Suprapubic skin (tissue), 4 donors: ENCODE data around the gene EFCAB12. TPM values are rescaled to one million over a fixed set of nuclear protein-coding genes. Genes with fewer than 3 reads are reported as not detected.

ENCODE experiments used
- DNase-seq, 2 donors: peaks; one replicate each; pipeline ENCODE4 v3.0.0-alpha.2; 2019; ENCODE audit warnings: low spot score in 2 of 2
- H3K27ac ChIP-seq: fragments of 200-600 bp; sonication (generic); one replicate; pipeline ENCODE4 v1.5.1; 2019
- H3K27me3 ChIP-seq: fragments of 200-600 bp; sonication (generic); one replicate; pipeline ENCODE4 v1.5.1; 2019
- H3K36me3 ChIP-seq: fragments of 200-600 bp; sonication (generic); one replicate; pipeline ENCODE4 v1.5.1; 2019
- H3K4me1 ChIP-seq: fragments of 200-600 bp; sonication (generic); one replicate; pipeline ENCODE4 v1.5.1; 2019
- H3K4me3 ChIP-seq: fragments of 200-600 bp; sonication (generic); one replicate; pipeline ENCODE4 v1.5.1; 2019; ENCODE audit warnings: mild to moderate bottlenecking
- H3K9me3 ChIP-seq: fragments of 200-600 bp; sonication (generic); one replicate; pipeline ENCODE4 v1.5.1; 2019
- CTCF ChIP-seq, 2 donors: fragments of 200-600 bp in 1 of 2; fragments of 450-650 bp in 1 of 2; sonication (generic) in 1 of 2; IDR thresholded peaks; one replicate each; pipeline ENCODE4 v1.5.1; 2016 to 2019; ENCODE audit warnings: antibody characterized with exemption in 2 of 2, mild to moderate bottlenecking in 1 of 2, moderate library complexity in 1 of 2
- EP300 ChIP-seq: sonication (generic); formaldehyde crosslinking; IDR thresholded peaks from one replicate; pipeline ENCODE4 v1.6.1; 2017; ENCODE audit warnings: antibody characterized with exemption
- POLR2A ChIP-seq, 2 donors: fragments of 450-650 bp; IDR thresholded peaks; one replicate each; pipeline ENCODE4 v1.6.1; 2017; ENCODE audit warnings: antibody characterized with exemption in 2 of 2, mild to moderate bottlenecking in 2 of 2, moderate library complexity in 2 of 2
- POLR2AphosphoS5 ChIP-seq, 3 donors: sonication (generic); formaldehyde crosslinking; IDR thresholded peaks; one replicate each; pipeline ENCODE4 v1.6.1; 2017; ENCODE audit warnings: antibody characterized with exemption in 3 of 3
- WGBS: methylation state at CpG from one replicate; pipeline ENCODE4 v1.1.5; 2018; 5-methylcytosine and 5-hydroxymethylcytosine counted together
- total RNA-seq, 4 donors: library from RNA; depleted of rRNA; stranded (reverse); fragments of >200 nt; gene quantifications; one replicate each; pipeline ENCODE4 v1.1.0, GENCODE V29; 2016

The EFCAB12 gene
- total RNA-seq, 4 donors from 2014 or later = 0.13 to 1.1 (median 0.23) TPM; not detected in 1

- WGBS = 85% methylated on average over 5 of the region's 5 CpGs
- Histone ChIP-seq H3K36me3 (no peaks in the 10 kb centered on the region), H3K9me3 (no peaks in the 10 kb centered on the region), H3K27ac (no peak overlapping the region), H3K27me3 (no peaks in the 10 kb centered on the region), H3K4me1 (peaks cover 2% of the 10 kb centered on the region), H3K4me3 (no peak overlapping the region)
- no peak for DNase-seq
- no peak for TF ChIP-seq EP300
- TF ChIP-seq POLR2AphosphoS5 (IDR thresholded peaks at IDR 0.05) = no peak
- no peak for TF ChIP-seq POLR2A (IDR thresholded peaks at IDR 0.05)
- TF ChIP-seq CTCF (IDR thresholded peaks at IDR 0.05) = no peak
These were observed 23.8 kb downstream of the EFCAB12 start for GRCh38 chr3:129404610-129405009.

- Histone ChIP-seq H3K36me3 (no peaks in the 10 kb centered on the region), H3K27ac (no peak overlapping the region), H3K9me3 (no peaks in the 10 kb centered on the region), H3K4me3 (no peak overlapping the region), H3K27me3 (no peaks in the 10 kb centered on the region), H3K4me1 (peaks cover 2% of the 10 kb centered on the region)
- TF ChIP-seq POLR2AphosphoS5 (IDR thresholded peaks at IDR 0.05) (no peak), POLR2A (IDR thresholded peaks at IDR 0.05) (no peak), CTCF (IDR thresholded peaks at IDR 0.05) (no peak), EP300 (no peak)
- no peak for DNase-seq
- WGBS = 75% methylated on average over 6 of the region's 8 CpGs
These were observed 24.3 kb downstream of the EFCAB12 start for GRCh38 chr3:129404130-129404529.

GRCh38 chr3:129403450-129403849 is 25.0 kb downstream of the EFCAB12 start:
- DNase-seq = no peak
- WGBS = 86% methylated on average over 7 of the region's 7 CpGs
- Histone ChIP-seq H3K4me1 (peaks cover 5% of the 10 kb centered on the region), H3K27ac (no peak overlapping the region), H3K27me3 (no peaks in the 10 kb centered on the region), H3K36me3 (no peaks in the 10 kb centered on the region), H3K4me3 (no peak overlapping the region), H3K9me3 (no peaks in the 10 kb centered on the region)
- TF ChIP-seq POLR2AphosphoS5 (IDR thresholded peaks at IDR 0.05) (no peak), EP300 (no peak), CTCF (IDR thresholded peaks at IDR 0.05) (no peak), POLR2A (IDR thresholded peaks at IDR 0.05) (no peak)

GRCh38 chr3:129402616-129403015 is 25.8 kb downstream of the EFCAB12 start:
- 86% methylated on average over 4 of the region's 4 CpGs for WGBS
- Histone ChIP-seq H3K36me3 (no peaks in the 10 kb centered on the region), H3K9me3 (no peaks in the 10 kb centered on the region), H3K27me3 (no peaks in the 10 kb centered on the region), H3K4me3 (no peak overlapping the region), H3K4me1 (peaks cover 13% of the 10 kb centered on the region), H3K27ac (no peak overlapping the region)
- TF ChIP-seq EP300 = no peak
- TF ChIP-seq CTCF (IDR thresholded peaks at IDR 0.05) = no peak
- TF ChIP-seq POLR2A (IDR thresholded peaks at IDR 0.05) = no peak
- no peak for TF ChIP-seq POLR2AphosphoS5 (IDR thresholded peaks at IDR 0.05)
- no peak for DNase-seq

GRCh38 chr3:129402210-129402609 is 26.2 kb downstream of the EFCAB12 start:
- Histone ChIP-seq H3K9me3 (no peaks in the 10 kb centered on the region), H3K36me3 (no peaks in the 10 kb centered on the region), H3K27me3 (no peaks in the 10 kb centered on the region), H3K4me1 (peaks cover 17% of the 10 kb centered on the region), H3K27ac (no peak overlapping the region), H3K4me3 (no peak overlapping the region)
- TF ChIP-seq EP300 (no peak), POLR2A (IDR thresholded peaks at IDR 0.05) (no peak), CTCF (IDR thresholded peaks at IDR 0.05) (no peak), POLR2AphosphoS5 (IDR thresholded peaks at IDR 0.05) (no peak)
- no peak for DNase-seq
- 89% methylated on average over 7 of the region's 7 CpGs for WGBS
